Measurements from ENCODE around the gene INTS3.

INTS3 gene

GRCh38 chr1:153727463-153728304 lies at the start of gene INTS3:
INTS3 (plus strand) TSS chr1:153728050; CDS start chr1:153728635, 585 bp downstream.
- DNase-seq (ENCODE audit: low read depth), result peak; percentile 100

DNA sequence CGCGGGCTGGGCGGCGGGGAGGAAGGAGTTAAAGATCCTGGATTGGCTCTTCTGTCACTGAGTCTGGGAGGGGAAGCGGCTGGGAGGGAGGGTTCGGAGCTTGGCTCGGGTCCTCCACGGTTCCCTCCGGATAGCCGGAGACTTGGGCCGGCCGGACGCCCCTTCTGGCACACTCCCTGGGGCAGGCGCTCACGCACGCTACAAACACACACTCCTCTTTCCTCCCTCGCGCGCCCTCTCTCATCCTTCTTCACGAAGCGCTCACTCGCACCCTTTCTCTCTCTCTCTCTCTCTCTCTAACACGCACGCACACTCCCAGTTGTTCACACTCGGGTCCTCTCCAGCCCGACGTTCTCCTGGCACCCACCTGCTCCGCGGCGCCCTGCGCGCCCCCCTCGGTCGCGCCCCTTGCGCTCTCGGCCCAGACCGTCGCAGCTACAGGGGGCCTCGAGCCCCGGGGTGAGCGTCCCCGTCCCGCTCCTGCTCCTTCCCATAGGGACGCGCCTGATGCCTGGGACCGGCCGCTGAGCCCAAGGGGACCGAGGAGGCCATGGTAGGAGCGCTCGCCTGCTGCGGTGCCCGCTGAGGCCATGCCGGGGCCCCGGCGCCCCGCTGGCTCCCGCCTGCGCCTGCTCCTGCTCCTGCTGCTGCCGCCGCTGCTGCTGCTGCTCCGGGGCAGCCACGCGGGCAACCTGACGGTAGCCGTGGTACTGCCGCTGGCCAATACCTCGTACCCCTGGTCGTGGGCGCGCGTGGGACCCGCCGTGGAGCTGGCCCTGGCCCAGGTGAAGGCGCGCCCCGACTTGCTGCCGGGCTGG lies 49.1 kb upstream of the INTS3 start, which contains the start of gene NPR1:
Gene NPR1, plus strand, starts transcription at position 170 of the 818 bp plus-strand sequence. Its CDS starts 421 bp downstream, at position 591.
- no peak for DNase-seq (ENCODE audit: low read depth)

- DNase-seq (ENCODE audit: low read depth), result no peak
These were observed 48.3 kb upstream of the INTS3 start for GRCh38 chr1:153679337-153680119.

- no peak for DNase-seq (ENCODE audit: low read depth)
These were observed 47.8 kb upstream of the INTS3 start for GRCh38 chr1:153680120-153680403.

- DNase-seq (ENCODE audit: low read depth), result no peak
These were observed 45.1 kb upstream of the INTS3 start for GRCh38 chr1:153682730-153683129.

DNA sequence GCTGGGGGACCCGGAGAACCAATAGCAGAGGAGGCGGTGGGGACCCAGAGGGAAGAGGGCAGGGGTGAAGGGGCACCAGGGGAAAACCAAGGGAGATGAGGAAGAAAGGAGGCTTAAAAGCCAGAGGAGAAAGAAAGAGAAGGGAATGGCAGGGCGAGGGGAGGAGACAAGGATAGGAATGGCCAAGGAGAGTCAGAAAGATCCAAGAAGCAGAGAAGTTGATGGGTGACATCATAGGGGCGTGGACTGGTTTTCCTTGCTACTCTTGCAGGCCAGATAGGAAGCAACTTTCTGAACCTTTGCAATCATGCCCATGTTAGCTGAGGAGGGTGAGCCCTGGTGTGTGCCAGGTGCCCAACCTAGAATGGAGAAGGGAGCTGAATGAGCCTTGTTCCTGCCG lies 44.0 kb upstream of the INTS3 start:
- DNase-seq (ENCODE audit: low read depth), result peak; percentile 80

- no peak for DNase-seq (ENCODE audit: low read depth)
These were observed 43.0 kb upstream of the INTS3 start for GRCh38 chr1:153684892-153685291.

- DNase-seq (ENCODE audit: low read depth), result no peak
These were observed 42.1 kb upstream of the INTS3 start for GRCh38 chr1:153685544-153686340.

DNA sequence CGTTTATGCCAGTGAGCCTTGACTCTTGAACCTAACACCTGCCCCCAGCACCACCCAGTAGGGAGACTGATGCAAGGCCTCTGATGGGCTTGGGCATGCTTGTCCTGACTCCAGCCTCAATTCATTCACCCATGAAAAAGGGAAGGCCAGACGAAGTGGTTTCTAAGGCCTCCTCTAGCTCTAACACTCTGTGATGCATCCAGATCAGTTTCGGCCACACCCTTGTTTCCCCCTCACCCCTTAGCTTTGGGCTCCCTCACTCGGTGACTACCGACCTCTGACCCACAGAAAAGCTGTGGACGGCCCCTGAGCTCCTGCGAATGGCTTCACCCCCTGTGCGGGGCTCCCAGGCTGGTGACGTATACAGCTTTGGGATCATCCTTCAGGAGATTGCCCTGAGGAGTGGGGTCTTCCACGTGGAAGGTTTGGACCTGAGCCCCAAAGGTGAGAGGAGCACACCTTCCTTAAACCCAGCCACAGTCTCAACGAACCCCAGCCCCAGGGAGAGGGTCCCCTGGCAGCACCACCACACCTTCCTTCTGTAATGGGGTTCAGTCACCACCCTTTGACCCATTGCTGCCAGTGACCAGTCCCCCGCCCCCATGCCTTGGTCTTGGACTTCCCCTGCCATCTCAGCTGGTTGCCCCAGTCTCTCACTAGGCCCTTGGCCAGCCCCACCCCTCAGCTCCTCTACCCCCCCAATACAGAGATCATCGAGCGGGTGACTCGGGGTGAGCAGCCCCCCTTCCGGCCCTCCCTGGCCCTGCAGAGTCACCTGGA lies 40.3 kb upstream of the INTS3 start:
- no peak for DNase-seq (ENCODE audit: low read depth)

DNA sequence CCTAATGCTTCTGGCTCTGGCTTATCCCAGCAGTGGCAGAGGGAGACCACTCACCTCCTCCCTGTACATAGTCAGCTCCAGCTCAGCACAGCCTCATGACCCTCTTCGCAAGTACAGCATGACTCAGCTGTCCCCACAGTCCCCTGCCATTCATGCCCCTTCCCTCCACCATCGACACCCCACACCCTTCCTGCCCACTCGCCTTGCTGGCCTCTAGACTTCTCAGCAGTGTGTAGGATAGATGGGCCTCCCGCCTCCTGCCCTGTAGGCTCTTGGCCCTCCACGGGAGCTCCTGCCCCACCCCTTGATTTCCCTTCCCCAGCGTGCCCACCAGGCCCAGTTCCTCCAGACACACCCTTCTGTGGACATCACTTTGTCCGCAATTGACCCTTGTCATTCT lies 39.6 kb upstream of the INTS3 start:
- no peak for DNase-seq (ENCODE audit: low read depth)

DNA sequence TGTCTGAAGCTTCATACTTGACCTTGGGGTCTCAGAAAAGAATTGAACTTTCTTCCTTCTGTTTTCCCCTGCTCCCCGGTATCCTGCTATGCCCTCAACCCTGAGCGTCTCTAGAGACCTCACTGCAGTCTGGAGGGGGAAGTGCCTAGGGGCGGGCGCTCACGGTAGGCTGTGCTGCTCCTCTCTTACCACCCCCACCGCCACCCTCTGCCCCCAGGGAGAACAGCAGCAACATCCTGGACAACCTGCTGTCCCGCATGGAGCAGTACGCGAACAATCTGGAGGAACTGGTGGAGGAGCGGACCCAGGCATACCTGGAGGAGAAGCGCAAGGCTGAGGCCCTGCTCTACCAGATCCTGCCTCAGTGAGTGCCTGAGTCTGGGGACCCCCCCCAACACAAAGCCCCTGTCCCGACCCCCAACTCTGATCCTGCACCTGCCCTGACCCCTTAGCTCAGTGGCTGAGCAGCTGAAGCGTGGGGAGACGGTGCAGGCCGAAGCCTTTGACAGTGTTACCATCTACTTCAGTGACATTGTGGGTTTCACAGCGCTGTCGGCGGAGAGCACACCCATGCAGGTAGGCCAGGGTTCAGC lies 39.0 kb upstream of the INTS3 start:
- DNase-seq (ENCODE audit: low read depth), result no peak

DNA sequence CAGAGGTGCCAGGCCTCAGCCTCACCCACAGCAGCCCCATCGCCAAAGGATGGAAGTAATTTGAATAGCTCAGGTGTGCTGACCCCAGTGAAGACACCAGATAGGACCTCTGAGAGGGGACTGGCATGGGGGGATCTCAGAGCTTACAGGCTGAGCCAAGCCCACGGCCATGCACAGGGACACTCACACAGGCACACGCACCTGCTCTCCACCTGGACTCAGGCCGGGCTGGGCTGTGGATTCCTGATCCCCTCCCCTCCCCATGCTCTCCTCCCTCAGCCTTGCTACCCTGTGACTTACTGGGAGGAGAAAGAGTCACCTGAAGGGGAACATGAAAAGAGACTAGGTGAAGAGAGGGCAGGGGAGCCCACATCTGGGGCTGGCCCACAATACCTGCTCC lies 34.4 kb upstream of the INTS3 start:
- no peak for DNase-seq (ENCODE audit: low read depth)

GRCh38 chr1:153696741-153697140 lies 31.1 kb upstream of the INTS3 start:
- DNase-seq (ENCODE audit: low read depth), result peak; percentile 51

DNA sequence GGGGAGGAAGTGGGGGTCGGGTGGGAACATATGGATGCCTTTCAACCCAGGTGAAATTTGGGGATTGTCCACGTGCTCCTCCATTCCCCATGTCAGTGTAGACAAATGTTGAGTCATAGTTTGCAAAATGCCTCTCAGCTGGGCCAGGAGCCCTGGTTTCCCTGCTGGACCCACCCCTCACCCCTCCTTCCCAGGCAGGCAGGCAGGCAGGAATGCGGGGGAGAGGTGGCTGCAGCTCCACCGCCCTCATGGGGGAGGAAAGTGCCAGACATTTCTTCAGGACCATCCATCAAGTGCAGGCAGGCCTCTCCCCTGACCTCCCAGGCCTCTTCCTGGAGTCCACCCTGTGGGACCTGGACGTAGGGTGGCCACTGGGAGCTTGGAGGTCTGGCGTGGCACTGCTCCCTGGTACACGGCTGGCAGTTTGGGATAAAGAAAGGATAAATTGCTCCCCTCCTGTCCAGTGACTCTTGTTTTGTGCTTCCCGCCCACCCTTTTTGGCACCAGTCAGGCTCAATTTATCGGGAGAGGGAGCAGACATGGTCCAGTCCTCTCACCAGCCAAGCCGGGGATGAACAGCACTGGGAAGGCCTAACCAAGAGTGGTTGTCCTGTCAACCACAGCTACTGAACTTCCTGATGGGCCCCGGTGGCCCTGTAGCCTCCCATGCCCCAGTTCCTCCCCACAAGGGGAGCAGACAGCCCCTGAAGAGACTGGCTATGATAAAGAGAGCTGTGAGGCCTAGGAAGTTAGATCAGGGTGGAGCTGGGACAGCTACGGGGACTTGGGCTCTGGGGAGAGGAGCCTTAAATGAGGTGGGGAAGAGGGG lies 30.4 kb upstream of the INTS3 start:
- DNase-seq (ENCODE audit: low read depth), result peak; percentile 99

DNA sequence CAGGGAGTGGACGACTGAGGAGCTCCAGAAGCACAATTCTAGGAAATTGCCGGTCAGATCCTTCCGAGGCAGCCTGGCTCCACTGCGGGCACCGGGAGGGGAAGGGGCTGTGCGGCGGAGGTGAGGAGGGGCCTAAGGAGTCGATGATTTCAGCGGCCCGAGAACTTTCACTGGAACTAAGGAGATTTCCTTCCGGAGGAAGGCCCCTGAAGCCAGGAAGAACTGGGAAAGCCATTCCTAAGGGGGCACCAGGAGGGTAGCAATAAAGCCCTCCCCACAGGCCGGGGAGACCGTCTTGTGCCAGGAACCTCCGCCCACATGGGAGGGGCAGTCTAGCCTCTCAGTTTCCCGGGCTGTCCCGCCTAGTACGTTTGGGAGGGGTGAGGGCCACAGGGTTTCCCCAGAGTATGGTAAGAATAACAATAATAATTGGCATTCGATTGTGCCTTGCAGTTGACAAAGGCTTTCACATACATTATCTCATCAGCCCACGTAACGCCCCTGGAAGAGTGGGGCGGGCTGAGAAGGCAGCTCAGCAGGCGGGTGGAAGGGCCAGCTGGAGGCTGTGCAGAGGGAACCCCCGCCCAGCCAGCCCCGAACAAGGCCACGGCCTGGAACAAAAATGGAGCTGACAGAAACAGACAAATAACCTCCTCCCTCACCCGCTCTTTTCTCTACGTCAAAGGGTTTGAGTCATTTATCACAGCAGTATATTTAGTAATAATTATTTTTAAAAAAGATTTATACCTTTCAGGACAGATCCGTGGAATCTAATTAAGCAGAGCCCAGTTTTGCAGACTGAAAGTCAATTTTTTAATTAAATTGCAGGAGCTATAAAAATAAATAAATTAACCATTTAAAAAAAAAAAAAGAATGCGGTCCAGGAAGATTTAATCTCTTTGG lies 29.6 kb upstream of the INTS3 start:
- peak; percentile 93 for DNase-seq (ENCODE audit: low read depth)

DNA sequence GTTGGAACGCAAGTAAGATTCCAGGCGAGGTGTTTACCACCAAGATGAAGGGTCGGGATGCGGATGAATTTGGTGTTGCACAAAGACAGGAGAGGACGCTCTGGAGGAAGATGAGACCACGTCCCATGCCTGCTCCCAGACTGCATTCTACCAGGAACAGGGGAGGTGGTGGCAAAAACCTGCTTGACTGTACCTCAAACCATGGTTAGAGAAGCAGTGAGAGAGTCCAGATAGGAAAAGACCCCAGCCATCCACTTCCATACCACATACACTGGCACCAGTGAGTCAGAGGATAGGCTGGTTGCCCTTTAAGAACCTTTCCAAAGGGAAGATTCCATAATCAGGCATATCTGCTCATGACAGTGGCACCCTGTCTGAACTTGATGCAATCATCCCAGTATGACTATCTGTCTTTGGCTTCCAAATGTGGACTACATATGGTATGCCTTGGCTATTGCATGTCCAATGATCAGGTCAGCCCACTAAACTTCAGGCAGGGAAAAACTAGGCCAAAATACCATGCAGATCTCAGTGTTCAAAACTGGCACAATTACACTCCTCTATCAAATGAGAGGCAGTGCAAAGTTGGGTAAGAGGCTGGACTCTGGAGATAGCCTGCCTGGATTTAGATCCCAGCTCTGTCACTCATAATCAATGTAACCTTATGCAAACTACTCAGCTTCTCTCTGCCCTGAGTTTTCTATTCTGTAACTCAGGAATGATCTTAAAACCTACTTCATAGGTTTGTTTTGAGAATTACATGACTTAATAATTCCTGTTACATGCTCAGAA lies 28.7 kb upstream of the INTS3 start:
- DNase-seq (ENCODE audit: low read depth), result peak; percentile 84

- no peak for DNase-seq (ENCODE audit: low read depth)
These were observed 28.1 kb upstream of the INTS3 start for GRCh38 chr1:153699768-153700167.

- no peak for DNase-seq (ENCODE audit: low read depth)
These were observed 22.4 kb upstream of the INTS3 start for GRCh38 chr1:153705484-153705883.

All from amniotic epithelial cell (primary cell).